Natural killer cell (primary cell): Measurements from ENCODE around the gene CUL1. TPM values are rescaled to one million over a fixed set of nuclear protein-coding genes. Genes with fewer than 3 reads are reported as not detected.

Experiments used
- ATAC-seq, 3 donors: fragments of 150-1000 bp in 2 of 3; fragments of 200-7000 bp in 1 of 3; cut with Tn5 transposase; 1 replicate in 1 of 3; 2 replicates in 2 of 3; pipeline ENCODE4 v1.10.0; 2021; ENCODE audit warnings: mild to moderate bottlenecking in 2 of 3, moderate library complexity in 2 of 3
- DNase-seq, 2 donors: peaks; one replicate each; pipeline versions ENCODE4 v3.0.0 to v3.0.0-alpha.2; 2013 to 2021; ENCODE audit warnings: mixed read lengths in 1 of 2
- H3K27ac ChIP-seq: one replicate; pipeline ENCODE4 v1.5.1; 2013; ENCODE audit warnings: mild to moderate bottlenecking, low read length
- H3K27me3 ChIP-seq: one replicate; pipeline ENCODE4 v1.6.1; 2013; ENCODE audit warnings: low read length; ENCODE audit not compliant: control insufficient read depth, insufficient read depth
- H3K36me3 ChIP-seq: one replicate; pipeline ENCODE4 v1.6.1; 2013; ENCODE audit warnings: low read length; ENCODE audit not compliant: control insufficient read depth, insufficient read depth
- H3K4me1 ChIP-seq: one replicate; pipeline ENCODE4 v1.6.1; 2013; ENCODE audit warnings: low read length; ENCODE audit not compliant: control insufficient read depth, insufficient read depth
- H3K4me3 ChIP-seq: one replicate; pipeline ENCODE4 v1.5.1; 2013; ENCODE audit warnings: low read length
- H3K9me3 ChIP-seq: one replicate; pipeline ENCODE4 v1.6.1; 2013; ENCODE audit warnings: low read length; ENCODE audit not compliant: control insufficient read depth, insufficient read depth
- H3K27ac Mint-ChIP-seq, 2 donors: one replicate each; pipeline ENCODE4 v1.8.0; 2022; ENCODE audit warnings: mild to moderate bottlenecking in 2 of 2, mixed read lengths in 2 of 2, moderate library complexity in 1 of 2
- H3K27me3 Mint-ChIP-seq, 2 donors: one replicate each; pipeline ENCODE4 v1.8.0; 2022; ENCODE audit warnings: low read depth in 2 of 2, mixed read lengths in 2 of 2
- H3K36me3 Mint-ChIP-seq: one replicate; pipeline ENCODE4 v1.8.0; 2022; ENCODE audit warnings: mixed read lengths
- H3K4me1 Mint-ChIP-seq, 2 donors: one replicate each; pipeline ENCODE4 v1.8.0; 2022; ENCODE audit warnings: mixed read lengths in 2 of 2
- H3K4me3 Mint-ChIP-seq: one replicate; pipeline ENCODE4 v1.8.0; 2022; ENCODE audit warnings: mild to moderate bottlenecking, moderate library complexity, mixed read lengths
- H3K9me3 Mint-ChIP-seq, 2 donors: one replicate each; pipeline ENCODE4 v1.8.0; 2022; ENCODE audit warnings: mixed read lengths in 2 of 2
- WGBS: methylation state at CpG from one replicate; pipeline ENCODE4 v1.1.7; 2013; ENCODE audit warnings: missing lambda C conversion rate; ENCODE audit not compliant: insufficient coverage; 5-methylcytosine and 5-hydroxymethylcytosine counted together
- intact Hi-C: fragments of 100-400 bp; cut with micrococcal nuclease; formaldehyde crosslinking; loops from one replicate; pipeline ENCODE4 v1.14.2; 2022
- total RNA-seq, 4 donors: library from RNA; stranded (reverse); fragments of 120-200 nt in 1 of 4; gene quantifications; one replicate each; pipeline versions ENCODE4 v1.2.3 to v1.2.4, GENCODE V29; 2013 to 2022
- TF ChIP-seq, protein P1 (sequence below): fragments of 200-600 bp; IDR thresholded peaks from one replicate; pipeline ENCODE4 v1.8.0; 2022; ENCODE audit warnings: antibody characterized with exemption

Gene CUL1
- total RNA-seq, 3 donors from 2014 or later (not counting 1 experiment from before 2014, with no cell fraction given), result 37.4 to 45.1 (median 43.2) TPM

DNA sequence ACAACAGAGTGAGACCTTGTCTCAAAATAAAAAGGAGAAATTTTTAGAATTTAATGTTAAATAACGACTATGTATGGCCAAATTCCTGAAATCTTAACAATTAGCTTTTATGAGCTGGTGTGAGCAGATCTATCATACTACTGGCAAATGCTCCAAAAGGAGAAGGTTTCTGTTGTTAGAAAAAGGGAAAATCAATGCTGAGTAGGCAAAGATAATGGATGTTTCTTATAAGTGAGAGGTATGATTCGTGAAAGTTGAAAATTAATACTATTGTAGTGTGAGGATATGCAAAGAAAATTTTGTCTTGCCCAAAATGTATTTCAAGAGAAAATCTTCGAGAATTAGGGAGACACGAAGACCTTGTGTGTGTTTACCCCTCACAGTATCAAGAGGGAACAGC is 40.8 kb upstream of the CUL1 start:
- Mint-ChIP-seq H3K36me3 (no peaks in the 10 kb centered on the region), H3K4me1 (no peaks in the 10 kb centered on the region), H3K27me3 (peaks cover 0 to 15% of the 10 kb centered on the region in 2 donors), H3K9me3 (no peaks in the 10 kb centered on the region), H3K4me3 (no peak overlapping the region), H3K27ac (no peak overlapping the region)
- Histone ChIP-seq H3K4me1 (no peaks in the 10 kb centered on the region), H3K27me3 (no peaks in the 10 kb centered on the region), H3K27ac (no peak overlapping the region), H3K4me3 (no peak overlapping the region), H3K36me3 (no peaks in the 10 kb centered on the region), H3K9me3 (no peaks in the 10 kb centered on the region)
- 82% methylated on average over 4 of the region's 4 CpGs for WGBS
- ATAC-seq, result no peak
- intact Hi-C loops, result no loop called here
- DNase-seq, result no peak
- TF ChIP-seq, protein P1, sequence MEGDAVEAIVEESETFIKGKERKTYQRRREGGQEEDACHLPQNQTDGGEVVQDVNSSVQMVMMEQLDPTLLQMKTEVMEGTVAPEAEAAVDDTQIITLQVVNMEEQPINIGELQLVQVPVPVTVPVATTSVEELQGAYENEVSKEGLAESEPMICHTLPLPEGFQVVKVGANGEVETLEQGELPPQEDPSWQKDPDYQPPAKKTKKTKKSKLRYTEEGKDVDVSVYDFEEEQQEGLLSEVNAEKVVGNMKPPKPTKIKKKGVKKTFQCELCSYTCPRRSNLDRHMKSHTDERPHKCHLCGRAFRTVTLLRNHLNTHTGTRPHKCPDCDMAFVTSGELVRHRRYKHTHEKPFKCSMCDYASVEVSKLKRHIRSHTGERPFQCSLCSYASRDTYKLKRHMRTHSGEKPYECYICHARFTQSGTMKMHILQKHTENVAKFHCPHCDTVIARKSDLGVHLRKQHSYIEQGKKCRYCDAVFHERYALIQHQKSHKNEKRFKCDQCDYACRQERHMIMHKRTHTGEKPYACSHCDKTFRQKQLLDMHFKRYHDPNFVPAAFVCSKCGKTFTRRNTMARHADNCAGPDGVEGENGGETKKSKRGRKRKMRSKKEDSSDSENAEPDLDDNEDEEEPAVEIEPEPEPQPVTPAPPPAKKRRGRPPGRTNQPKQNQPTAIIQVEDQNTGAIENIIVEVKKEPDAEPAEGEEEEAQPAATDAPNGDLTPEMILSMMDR, result no peak

DNA sequence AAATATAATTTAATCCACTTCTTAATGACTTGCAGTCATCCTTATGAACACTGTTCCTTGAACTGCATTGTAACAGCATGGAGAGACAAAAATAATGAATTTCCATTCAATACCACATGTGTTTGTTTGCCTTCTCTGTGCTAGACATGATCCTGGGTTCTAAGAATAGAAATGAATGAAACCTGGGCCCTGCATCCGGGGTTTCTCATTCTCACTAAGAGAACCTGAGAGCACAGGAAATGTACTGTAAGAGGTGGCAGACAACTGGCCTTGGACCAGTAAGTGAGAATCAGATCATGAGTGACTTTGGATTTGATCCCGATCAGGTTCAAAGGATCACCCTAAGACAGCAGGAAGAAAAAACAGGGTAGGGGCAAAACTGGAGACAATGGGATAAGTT is 37.2 kb upstream of the CUL1 start:
- Histone ChIP-seq H3K4me3 (no peak overlapping the region), H3K27me3 (no peaks in the 10 kb centered on the region), H3K36me3 (no peaks in the 10 kb centered on the region), H3K27ac (no peak overlapping the region), H3K9me3 (no peaks in the 10 kb centered on the region), H3K4me1 (no peaks in the 10 kb centered on the region)
- no peak overlapping the region for H3K4me3 Mint-ChIP-seq
- no peaks in the 10 kb centered on the region for H3K9me3 Mint-ChIP-seq
- TF ChIP-seq, protein P1, result no peak
- no peaks in the 10 kb centered on the region for H3K4me1 Mint-ChIP-seq
- ATAC-seq (peak in 1 of 3 donors; percentile 37), DNase-seq (no peak)
- H3K27me3 Mint-ChIP-seq, result peaks cover 0 to 6% of the 10 kb centered on the region in 2 donors
- intact Hi-C loops, result no loop called here
- H3K27ac Mint-ChIP-seq, result no peak overlapping the region
- no peaks in the 10 kb centered on the region for H3K36me3 Mint-ChIP-seq
- 74% methylated on average over 2 of the region's 2 CpGs for WGBS

DNA sequence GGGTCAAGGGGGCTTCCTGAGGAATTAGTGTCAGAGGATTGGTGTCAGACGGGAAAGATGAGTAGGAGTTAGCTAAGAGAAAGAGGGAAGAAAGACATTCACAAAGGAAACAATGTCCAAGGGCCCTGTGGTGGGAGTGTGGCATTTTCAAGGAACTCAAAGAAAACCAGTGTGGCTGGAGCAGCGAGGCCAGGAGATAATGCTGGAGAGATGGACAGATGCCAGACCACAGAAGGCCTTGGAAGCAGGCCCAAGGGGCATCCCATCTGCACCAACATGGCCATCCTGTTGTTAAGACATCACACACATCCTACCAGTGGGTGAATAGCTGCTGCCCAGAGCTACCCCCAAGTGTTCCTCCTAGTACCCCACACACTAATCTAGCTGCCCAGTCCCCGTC is 36.1 kb upstream of the CUL1 start:
- ATAC-seq (no peak), DNase-seq (no peak)
- Histone ChIP-seq H3K27ac (no peak overlapping the region), H3K4me1 (no peaks in the 10 kb centered on the region), H3K4me3 (no peak overlapping the region), H3K27me3 (no peaks in the 10 kb centered on the region), H3K9me3 (no peaks in the 10 kb centered on the region), H3K36me3 (no peaks in the 10 kb centered on the region)
- TF ChIP-seq, protein P1, result no peak
- Mint-ChIP-seq H3K4me1 (no peaks in the 10 kb centered on the region), H3K27ac (no peak overlapping the region), H3K4me3 (no peak overlapping the region), H3K36me3 (no peaks in the 10 kb centered on the region), H3K27me3 (peaks cover 0 to 8% of the 10 kb centered on the region in 2 donors), H3K9me3 (no peaks in the 10 kb centered on the region)
- WGBS, result 77% methylated on average over 3 of the region's 3 CpGs
- intact Hi-C loops, result no loop called here

DNA sequence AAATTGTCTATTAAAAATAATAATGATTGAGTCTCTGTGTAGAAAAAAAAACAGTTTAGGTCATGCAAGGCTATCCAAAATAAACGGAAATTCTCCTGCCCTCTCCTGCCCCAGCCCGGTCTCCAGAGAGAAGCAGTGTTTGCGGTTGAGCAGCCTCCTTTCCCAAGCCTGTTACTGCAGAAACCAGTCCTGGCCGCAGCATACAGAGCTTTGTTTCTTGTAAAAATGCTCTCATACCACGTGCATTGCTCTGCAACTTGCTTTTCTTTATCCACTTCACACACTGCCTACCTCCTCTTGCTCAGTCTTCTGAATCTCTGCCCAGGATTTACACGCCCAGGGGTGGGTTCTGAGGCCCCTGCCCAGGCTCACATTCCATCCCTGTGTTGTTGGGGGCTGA is 34.4 kb upstream of the CUL1 start:
- WGBS, result 81% methylated on average over 6 of the region's 6 CpGs
- DNase-seq, result no peak
- no peaks in the 10 kb centered on the region for H3K9me3 Mint-ChIP-seq
- Histone ChIP-seq H3K4me3 (no peak overlapping the region), H3K9me3 (no peaks in the 10 kb centered on the region), H3K27ac (no peak overlapping the region), H3K27me3 (no peaks in the 10 kb centered on the region), H3K36me3 (no peaks in the 10 kb centered on the region), H3K4me1 (no peaks in the 10 kb centered on the region)
- intact Hi-C loops, result no loop called here
- H3K27ac Mint-ChIP-seq, result no peak overlapping the region
- ATAC-seq, result no peak
- H3K27me3 Mint-ChIP-seq, result peaks cover 0 to 8% of the 10 kb centered on the region in 2 donors
- H3K4me3 Mint-ChIP-seq, result no peak overlapping the region
- TF ChIP-seq, protein P1, result no peak
- no peaks in the 10 kb centered on the region for H3K36me3 Mint-ChIP-seq
- no peaks in the 10 kb centered on the region for H3K4me1 Mint-ChIP-seq
